ENCODE data around the gene NT5C.
"Not testable (repeated sequence)": the region's sequence is repeated elsewhere in the genome, so short reads cannot be mapped to it uniquely, and the experiment has no call there.

The NT5C gene

DNA sequence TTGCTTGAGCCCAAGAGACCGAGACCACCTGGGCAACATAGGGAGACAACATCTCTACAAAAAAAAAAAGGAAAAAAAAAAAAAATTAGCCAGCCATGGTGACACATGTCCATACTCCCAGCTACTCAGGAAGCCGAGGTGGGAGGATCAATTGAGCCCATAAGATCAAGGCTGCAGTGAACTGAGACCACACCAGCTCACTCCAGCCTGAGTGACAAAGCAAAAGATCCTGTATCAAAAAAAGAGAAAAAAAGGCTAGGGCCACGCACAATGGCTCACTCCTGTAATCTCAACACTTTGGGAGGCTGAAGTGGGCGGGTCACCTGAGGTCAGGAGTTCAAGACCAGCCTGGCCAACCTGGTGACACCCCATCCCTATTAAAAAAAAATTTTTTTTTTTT lies 37.5 kb upstream of the NT5C start:
- peaks cover 45% of the 10 kb centered on the region for H4K20me1 ChIP-seq (ENCODE audit: insufficient read depth, low read length, poor library complexity, severe bottlenecking)
- H3K79me2 ChIP-seq (ENCODE audit: insufficient read depth, low read length), result peaks cover 63% of the 10 kb centered on the region
- H3K4me3 ChIP-seq (ENCODE audit: low read length, poor library complexity, severe bottlenecking), result no peak overlapping the region
- no peak overlapping the region for H3K9ac ChIP-seq (ENCODE audit: low read depth, low read length, poor library complexity, severe bottlenecking)
- H3K36me3 ChIP-seq (ENCODE audit: insufficient read depth, low read length), result peaks cover 70% of the 10 kb centered on the region
- H3K9me3 ChIP-seq (ENCODE audit: insufficient read depth, low read depth, low read length), result no peaks in the 10 kb centered on the region
- H3F3A ChIP-seq (ENCODE audit: low read depth), result peaks cover 5% of the 10 kb centered on the region; the same call in 1 of the 2 replicates
- H3K4me2 ChIP-seq (ENCODE audit: low read depth, low read length, poor library complexity, severe bottlenecking), result no peak overlapping the region
- no peaks in the 10 kb centered on the region for H3K9me2 ChIP-seq (replicated peaks; ENCODE audit: low read depth, low read length)
- H3K27me3 ChIP-seq (ENCODE audit: insufficient read depth, low read length, poor library complexity, severe bottlenecking), result no peaks in the 10 kb centered on the region
- TF ChIP-seq EZH2phosphoT487 (IDR thresholded peaks at IDR 0.05; ENCODE audit: borderline replicate concordance), result no peak
- TF ChIP-seq CTCF (conservative IDR thresholded peaks at IDR 0.05; ENCODE audit: low read length), result no peak
- peaks cover 6% of the 10 kb centered on the region for H3K4me1 ChIP-seq (ENCODE audit: insufficient read depth, low read length, poor library complexity, severe bottlenecking)
- no peak overlapping the region for H2AFZ ChIP-seq (ENCODE audit: low read length)

DNA sequence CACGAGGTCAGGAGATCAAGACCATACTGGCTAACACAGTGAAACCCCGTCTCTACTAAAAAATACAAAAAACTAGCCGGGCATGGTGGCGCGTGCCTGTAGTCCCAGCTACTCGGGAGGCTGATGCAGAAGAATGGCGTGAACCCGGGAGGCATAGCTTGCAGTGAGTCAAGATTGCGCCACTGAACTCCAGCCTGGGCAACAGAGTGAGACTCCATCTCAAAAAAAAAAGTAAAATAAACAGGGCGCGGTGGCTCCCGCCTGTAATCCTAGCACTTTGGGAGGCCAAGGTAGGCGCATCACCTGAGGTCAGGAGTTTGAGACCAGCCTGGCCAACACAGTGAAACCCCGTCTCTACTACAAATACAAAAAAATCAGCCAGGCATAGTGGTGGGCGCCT lies 33.1 kb upstream of the NT5C start:
- H3K79me2 ChIP-seq (ENCODE audit: insufficient read depth, low read length), result peaks cover 20% of the 10 kb centered on the region; the same call in 1 of the 2 replicates
- not testable (repeated sequence) for H3F3A ChIP-seq (ENCODE audit: low read depth); H3K4me2 ChIP-seq (ENCODE audit: low read depth, low read length, poor library complexity, severe bottlenecking); H2AFZ ChIP-seq (ENCODE audit: low read length); H3K9me2 ChIP-seq (replicated peaks; ENCODE audit: low read depth, low read length); H3K4me3 ChIP-seq (ENCODE audit: low read length, poor library complexity, severe bottlenecking); H3K9ac ChIP-seq (ENCODE audit: low read depth, low read length, poor library complexity, severe bottlenecking); H3K4me1 ChIP-seq (ENCODE audit: insufficient read depth, low read length, poor library complexity, severe bottlenecking); H3K9me3 ChIP-seq (ENCODE audit: insufficient read depth, low read depth, low read length); H4K20me1 ChIP-seq (ENCODE audit: insufficient read depth, low read length, poor library complexity, severe bottlenecking); H3K27me3 ChIP-seq (ENCODE audit: insufficient read depth, low read length, poor library complexity, severe bottlenecking)
- H3K36me3 ChIP-seq (ENCODE audit: insufficient read depth, low read length), result peaks cover 42% of the 10 kb centered on the region; the same call in 1 of the 2 replicates

DNA sequence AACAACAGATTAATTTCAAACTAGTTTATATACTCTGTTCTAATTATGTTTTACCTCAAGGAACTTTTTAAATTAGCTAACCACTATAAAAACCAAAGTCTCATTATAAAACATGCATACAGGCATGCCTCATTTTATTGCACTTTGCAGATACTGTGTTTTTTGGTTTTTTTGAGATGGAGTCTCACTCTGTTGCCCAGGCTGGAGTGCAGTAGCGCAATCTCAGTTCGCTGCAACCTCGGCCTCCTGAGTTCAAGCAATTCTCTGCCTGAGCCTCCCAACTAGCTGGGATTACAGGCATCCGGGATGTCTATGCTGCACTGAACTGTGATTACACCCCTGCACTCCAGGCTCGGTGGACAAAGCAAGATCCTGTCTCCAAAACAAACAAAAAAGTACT lies 31.5 kb upstream of the NT5C start:
- Histone ChIP-seq H3K4me2 (ENCODE audit: low read depth, low read length, poor library complexity, severe bottlenecking) (no peak overlapping the region), H3F3A (ENCODE audit: low read depth) (no peaks in the 10 kb centered on the region; the same call in 1 of the 2 replicates), H4K20me1 (ENCODE audit: insufficient read depth, low read length, poor library complexity, severe bottlenecking) (no peaks in the 10 kb centered on the region), H3K9me3 (ENCODE audit: insufficient read depth, low read depth, low read length) (no peaks in the 10 kb centered on the region), H2AFZ (ENCODE audit: low read length) (no peak overlapping the region), H3K4me1 (ENCODE audit: insufficient read depth, low read length, poor library complexity, severe bottlenecking) (no peaks in the 10 kb centered on the region), H3K9me2 (replicated peaks; ENCODE audit: low read depth, low read length) (no peaks in the 10 kb centered on the region), H3K79me2 (ENCODE audit: insufficient read depth, low read length) (peaks cover 5% of the 10 kb centered on the region; the same call in 1 of the 2 replicates), H3K9ac (ENCODE audit: low read depth, low read length, poor library complexity, severe bottlenecking) (no peak overlapping the region), H3K27me3 (ENCODE audit: insufficient read depth, low read length, poor library complexity, severe bottlenecking) (no peaks in the 10 kb centered on the region), H3K4me3 (ENCODE audit: low read length, poor library complexity, severe bottlenecking) (no peak overlapping the region), H3K36me3 (ENCODE audit: insufficient read depth, low read length) (peaks cover 32% of the 10 kb centered on the region; the same call in 1 of the 2 replicates)
- TF ChIP-seq EZH2phosphoT487 (IDR thresholded peaks at IDR 0.05; ENCODE audit: borderline replicate concordance), result no peak
- no peak for TF ChIP-seq CTCF (conservative IDR thresholded peaks at IDR 0.05; ENCODE audit: low read length)

DNA sequence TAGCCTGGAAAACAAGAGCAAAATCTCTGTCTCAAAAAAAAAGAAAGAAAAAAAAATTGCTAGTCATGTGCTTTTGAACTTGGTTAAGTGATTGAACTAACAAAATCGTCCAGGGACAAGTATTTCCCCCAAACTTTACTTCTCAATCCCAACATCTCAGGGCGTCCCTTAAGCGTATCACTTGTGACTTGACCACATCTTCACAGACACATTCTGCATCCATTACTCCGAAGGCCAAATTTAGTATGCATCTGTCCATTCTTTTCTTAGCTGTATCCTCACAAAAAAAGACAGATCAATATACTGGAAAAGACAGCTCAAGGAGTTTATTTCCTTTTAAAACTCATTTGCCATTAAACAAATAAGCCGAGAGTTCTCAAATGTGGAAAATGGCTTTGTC lies 28.7 kb upstream of the NT5C start:
- TF ChIP-seq CTCF (conservative IDR thresholded peaks at IDR 0.05; ENCODE audit: low read length), result no peak
- no peak for TF ChIP-seq EZH2phosphoT487 (IDR thresholded peaks at IDR 0.05; ENCODE audit: borderline replicate concordance)
- Histone ChIP-seq H3K4me3 (ENCODE audit: low read length, poor library complexity, severe bottlenecking) (no peak overlapping the region), H3K9ac (ENCODE audit: low read depth, low read length, poor library complexity, severe bottlenecking) (no peak overlapping the region), H3K9me3 (ENCODE audit: insufficient read depth, low read depth, low read length) (no peaks in the 10 kb centered on the region), H3K4me2 (ENCODE audit: low read depth, low read length, poor library complexity, severe bottlenecking) (no peak overlapping the region), H4K20me1 (ENCODE audit: insufficient read depth, low read length, poor library complexity, severe bottlenecking) (no peaks in the 10 kb centered on the region), H3K27me3 (ENCODE audit: insufficient read depth, low read length, poor library complexity, severe bottlenecking) (no peaks in the 10 kb centered on the region), H3K79me2 (ENCODE audit: insufficient read depth, low read length) (no peaks in the 10 kb centered on the region), H3F3A (ENCODE audit: low read depth) (no peaks in the 10 kb centered on the region; the same call in 1 of the 2 replicates), H2AFZ (ENCODE audit: low read length) (no peak overlapping the region), H3K9me2 (replicated peaks; ENCODE audit: low read depth, low read length) (no peaks in the 10 kb centered on the region), H3K36me3 (ENCODE audit: insufficient read depth, low read length) (peaks cover 9% of the 10 kb centered on the region; the same call in 1 of the 2 replicates), H3K4me1 (ENCODE audit: insufficient read depth, low read length, poor library complexity, severe bottlenecking) (peaks cover 4% of the 10 kb centered on the region)
